ENCODE results near the gene DEFB129.

- no peak for TF ChIP-seq CTCF (IDR thresholded peaks at IDR 0.05; ENCODE audit: low read length)
- no peak for TF ChIP-seq EZH2phosphoT487 (IDR thresholded peaks at IDR 0.05; ENCODE audit: low read length)
These were observed 15.8 kb downstream of the DEFB129 start for GRCh38 chr20:242905-243304.

Measured in MM.1S (cell line).